SH-SY5Y (cell line): Measurements from ENCODE around the gene ADAM23.

Experiments used
- GATA2 ChIP-seq: IDR thresholded peaks from 2 replicates; pipeline ENCODE4 v1.6.1; 2011; ENCODE audit warnings: mild to moderate bottlenecking, low read depth, low read length
- GATA3 ChIP-seq: IDR thresholded peaks from 2 replicates; pipeline ENCODE4 v1.6.1; 2011; ENCODE audit warnings: low read depth, mild to moderate bottlenecking, low read length, moderate library complexity

DNA sequence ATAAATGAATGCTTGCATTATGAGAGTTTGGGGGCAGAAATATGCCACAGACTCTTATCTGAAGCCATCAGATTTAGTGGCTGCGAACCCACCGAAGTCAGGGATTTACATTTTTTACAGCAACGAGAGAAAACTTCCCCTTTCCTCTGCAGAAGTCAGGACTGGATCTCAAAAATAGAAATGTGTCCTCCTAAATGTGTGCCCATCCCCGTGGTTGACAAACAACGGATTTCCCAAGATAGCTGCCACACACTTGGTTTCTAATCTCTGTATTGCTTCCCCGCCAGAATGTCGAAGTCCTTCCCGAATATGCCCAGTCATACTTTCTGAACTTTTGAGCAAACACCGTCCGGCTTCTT, 879 bp upstream of the ADAM23 start:
- TF ChIP-seq GATA2 = peak; percentile 4; the same call in 1 of the 2 replicates
- TF ChIP-seq GATA3 = no peak
